B cell (primary cell): Measurements from ENCODE around the gene PDPK1. TPM values are rescaled to one million over a fixed set of nuclear protein-coding genes. Genes with fewer than 3 reads are reported as not detected.
"Not testable (repeated sequence)": the region's sequence is repeated elsewhere in the genome, so short reads cannot be mapped to it uniquely, and the experiment has no call there.

Experiments used
- ATAC-seq: fragments of 200-7000 bp; cut with Tn5 transposase; one replicate; pipeline ENCODE4 v1.10.0; 2021; ENCODE audit warnings: low read depth, mild to moderate bottlenecking, moderate number of reproducible peaks, moderate library complexity
- CTCF ChIA-PET: fragments of 350-600 bp; sonication (Branson Sonifier 250); formaldehyde crosslinking; loops from one replicate; lab custom pipeline; 2021; ENCODE audit warnings: antibody characterized with exemption, inconsistent platforms; lab: Charles Lee
- POLR2A ChIA-PET: fragments of 350-600 bp; sonication (Branson Sonifier 250); formaldehyde crosslinking; loops from one replicate; lab custom pipeline; 2021; ENCODE audit warnings: antibody characterized with exemption; lab: Charles Lee
- DNase-seq: peaks from one replicate; pipeline ENCODE4 v3.0.0; 2013
- H2AFZ ChIP-seq: 2 replicates; pipeline ENCODE4 v1.6.1; 2012; ENCODE audit warnings: mild to moderate bottlenecking, low read depth, low read length; ENCODE audit not compliant: insufficient read depth, poor library complexity, severe bottlenecking
- H3K27ac ChIP-seq, 2 donors: 1 replicate in 1 of 2; 2 replicates in 1 of 2; pipeline ENCODE4 v1.5.1; 2012 to 2013; ENCODE audit warnings: low read length in 2 of 2, mild to moderate bottlenecking in 2 of 2, moderate library complexity in 1 of 2
- H3K27me3 ChIP-seq, 4 experiments: fragments of 200-600 bp in 1 of 4; sonication (generic) in 1 of 4; replicated peaks in 1 of 4; 1 replicate in 2 of 4; 2 replicates in 2 of 4; pipeline versions ENCODE4 v1.6.1 to v1.7.0; 2013 to 2016; ENCODE audit warnings: low read length in 3 of 4, mild to moderate bottlenecking in 2 of 4, mixed read lengths in 1 of 4, moderate library complexity in 1 of 4; ENCODE audit not compliant: insufficient read depth in 4 of 4, control insufficient read depth in 3 of 4; ENCODE audit errors: control extremely low read depth in 1 of 4
- H3K36me3 ChIP-seq, 2 experiments: replicated peaks in 1 of 2; 1 replicate in 1 of 2; 2 replicates in 1 of 2; pipeline versions ENCODE4 v1.6.1 to v1.7.1; 2013; ENCODE audit warnings: low read length in 1 of 2; ENCODE audit not compliant: insufficient read depth in 2 of 2, control insufficient read depth in 1 of 2; ENCODE audit errors: control extremely low read depth in 1 of 2, extremely low read depth in 1 of 2
- H3K4me1 ChIP-seq, 2 donors: fragments of 200-600 bp in 1 of 2; sonication (generic) in 1 of 2; 1 replicate in 1 of 2; 2 replicates in 1 of 2; pipeline versions ENCODE4 v1.5.1 to v1.6.1; 2013 to 2017; ENCODE audit warnings: low read length in 2 of 2; ENCODE audit not compliant: control insufficient read depth in 2 of 2, insufficient read depth in 2 of 2
- H3K4me2 ChIP-seq: replicated peaks from 2 replicates; pipeline ENCODE3; 2012; ENCODE audit warnings: mild to moderate bottlenecking, low read depth, low read length; ENCODE audit not compliant: poor library complexity, severe bottlenecking
- H3K4me3 ChIP-seq, 5 experiments: fragments of 200-600 bp in 1 of 5; sonication (generic) in 1 of 5; 1 replicate in 3 of 5; 2 replicates in 2 of 5; pipeline versions ENCODE4 v1.5.1 to v1.7.0; 2011 to 2016; ENCODE audit warnings: low read length in 4 of 5, mild to moderate bottlenecking in 4 of 5, low read depth in 2 of 5, control low read depth in 1 of 5, moderate library complexity in 1 of 5; ENCODE audit not compliant: insufficient read depth in 1 of 5; ENCODE audit errors: control extremely low read depth in 1 of 5, extremely low read depth in 1 of 5
- H3K79me2 ChIP-seq: fragments of 200-600 bp; sonication (generic); one replicate; pipeline ENCODE4 v1.6.0; 2016; ENCODE audit warnings: low read length; ENCODE audit not compliant: control insufficient read depth, insufficient read depth
- H3K9ac ChIP-seq: fragments of 200-600 bp; sonication (generic); 2 replicates; pipeline ENCODE4 v1.6.1; 2017; ENCODE audit warnings: mild to moderate bottlenecking, low read length, moderate library complexity
- H3K9me3 ChIP-seq, 3 donors: one replicate each; pipeline versions ENCODE4 v1.6.1 to v1.7.1; 2013; ENCODE audit warnings: low read length in 2 of 3; ENCODE audit not compliant: control insufficient read depth in 2 of 3, insufficient read depth in 1 of 3; ENCODE audit errors: control extremely low read depth in 1 of 3
- H4K20me1 ChIP-seq: 2 replicates; pipeline ENCODE4 v1.6.0; 2012; ENCODE audit warnings: mild to moderate bottlenecking, low read length; ENCODE audit not compliant: insufficient read depth, control insufficient read depth, poor library complexity, severe bottlenecking
- H3K27ac Mint-ChIP-seq: one replicate; pipeline ENCODE4 v1.8.0; 2021; ENCODE audit warnings: mixed read lengths
- H3K27me3 Mint-ChIP-seq: one replicate; pipeline ENCODE4 v1.8.0; 2021; ENCODE audit warnings: mixed read lengths
- H3K4me1 Mint-ChIP-seq: one replicate; pipeline ENCODE4 v1.8.0; 2021; ENCODE audit warnings: mixed read lengths
- H3K4me3 Mint-ChIP-seq: one replicate; pipeline ENCODE4 v1.8.0; 2021; ENCODE audit warnings: mixed read lengths
- H3K9me3 Mint-ChIP-seq: one replicate; pipeline ENCODE4 v1.8.0; 2022; ENCODE audit warnings: mixed read lengths; ENCODE audit not compliant: insufficient read depth
- CTCF ChIP-seq: fragments of 200-600 bp; IDR thresholded peaks from one replicate; pipeline ENCODE4 v1.8.0; 2022; ENCODE audit warnings: antibody characterized with exemption, mild to moderate bottlenecking
- WGBS: methylation state at CpG from one replicate; pipeline ENCODE4 v1.1.5; 2013; ENCODE audit warnings: missing lambda C conversion rate; ENCODE audit not compliant: insufficient coverage; 5-methylcytosine and 5-hydroxymethylcytosine counted together
- intact Hi-C: fragments of 100-400 bp; cut with micrococcal nuclease; formaldehyde crosslinking; loops from one replicate; pipeline ENCODE4 v1.10.0; 2022
- polyA plus RNA-seq: library from polyadenylated mRNA; depleted of rRNA; stranded (reverse); fragments of >200 nt; gene quantifications from 2 replicates; pipeline ENCODE4 v1.2.3, GENCODE V29; 2012
- total RNA-seq, 2 donors: library from RNA; stranded (reverse); fragments of 120-200 nt in 1 of 2; gene quantifications; 1 replicate in 1 of 2; 2 replicates in 1 of 2; pipeline versions ENCODE4 v1.2.3 to v1.2.4, GENCODE V29; 2013 to 2022

The PDPK1 gene
- total and polyA plus RNA-seq, 2 donors (not counting 1 experiment from before 2014, with no cell fraction given): 32.5 to 84.1 TPM

DNA sequence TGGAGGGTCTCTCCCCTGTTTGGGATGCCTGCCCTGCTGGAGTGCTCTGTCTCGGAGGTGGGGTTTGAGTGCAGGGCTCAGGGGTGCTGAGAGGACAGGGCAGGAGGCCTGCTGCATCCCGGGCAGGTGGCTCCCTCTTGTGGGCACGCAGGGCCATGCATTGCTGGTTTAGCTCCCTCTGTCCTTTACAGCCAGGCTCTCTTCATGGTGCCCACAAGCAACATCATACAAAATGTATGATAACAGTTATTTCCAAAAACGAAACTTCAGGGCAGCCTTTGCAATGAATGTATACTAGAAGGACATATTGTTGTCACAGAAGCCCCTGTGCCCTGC, 22.9 kb downstream of the PDPK1 start:
- DNase-seq, H3K27me3 Mint-ChIP-seq, H3K27me3 ChIP-seq, H3K4me1 Mint-ChIP-seq, H3K9me3 ChIP-seq, H3K9ac ChIP-seq, H3K27ac Mint-ChIP-seq, H4K20me1 ChIP-seq, H3K27ac ChIP-seq, CTCF ChIA-PET, H3K4me3 ChIP-seq, H2AFZ ChIP-seq, H3K4me2 ChIP-seq, POLR2A ChIA-PET, intact Hi-C loops, H3K36me3 ChIP-seq, H3K4me3 Mint-ChIP-seq, H3K4me1 ChIP-seq, H3K79me2 ChIP-seq, H3K9me3 Mint-ChIP-seq: not testable (repeated sequence)
- peak; percentile 52 for TF ChIP-seq CTCF
- WGBS: no CpG with 5 or more reads among the region's 4 CpGs
- ATAC-seq: peak; percentile 84

GRCh38 chr16:2567506-2567905, 29.7 kb downstream of the PDPK1 start:
- POLR2A ChIA-PET, CTCF ChIA-PET, H3K4me1 Mint-ChIP-seq: not testable (repeated sequence)

DNA sequence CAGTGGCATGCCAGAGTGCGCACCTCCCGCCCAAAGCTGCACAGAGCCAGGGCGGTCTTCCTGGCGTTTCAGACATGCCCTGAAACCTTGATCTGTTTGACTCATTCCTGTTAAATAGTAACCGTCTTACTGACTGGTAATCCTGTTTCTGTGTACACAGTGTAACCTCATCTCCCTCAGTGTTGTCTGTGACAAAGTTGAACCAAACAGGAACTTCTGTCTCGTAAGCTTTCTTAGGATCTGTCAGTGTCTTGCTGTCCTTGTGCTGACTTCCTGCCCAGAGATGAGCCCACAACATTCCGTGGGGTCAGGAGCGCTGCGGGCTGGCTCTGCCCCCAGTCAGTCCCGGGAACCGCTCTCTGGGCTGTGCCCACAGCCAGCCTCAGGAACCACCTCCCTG, 30.8 kb downstream of the PDPK1 start:
- H3K4me3 ChIP-seq, intact Hi-C loops, H3K9ac ChIP-seq, H3K4me3 Mint-ChIP-seq, H2AFZ ChIP-seq, H3K9me3 Mint-ChIP-seq, POLR2A ChIA-PET, H3K27me3 Mint-ChIP-seq, H3K9me3 ChIP-seq, H3K27ac ChIP-seq, H3K4me1 ChIP-seq, H3K4me1 Mint-ChIP-seq, H3K36me3 ChIP-seq, H4K20me1 ChIP-seq, H3K79me2 ChIP-seq, H3K27me3 ChIP-seq, H3K4me2 ChIP-seq, CTCF ChIA-PET, ATAC-seq, H3K27ac Mint-ChIP-seq, DNase-seq: not testable (repeated sequence)
- no CpG with 5 or more reads among the region's 11 CpGs for WGBS

More at GRCh38 chr16:2567506-2567905, 29.7 kb downstream of the PDPK1 start:
- H3K27me3 ChIP-seq, H3K9me3 ChIP-seq, H3K36me3 ChIP-seq, intact Hi-C loops, H3K27me3 Mint-ChIP-seq, H3K4me3 Mint-ChIP-seq, H2AFZ ChIP-seq, H3K27ac ChIP-seq, H3K4me2 ChIP-seq, H3K79me2 ChIP-seq, H4K20me1 ChIP-seq, DNase-seq, H3K9ac ChIP-seq, H3K4me1 ChIP-seq, H3K9me3 Mint-ChIP-seq, H3K27ac Mint-ChIP-seq, ATAC-seq, H3K4me3 ChIP-seq: not testable (repeated sequence)
- WGBS: no CpG with 5 or more reads among the region's 6 CpGs

- CTCF ChIA-PET, H3K27ac Mint-ChIP-seq: not testable (repeated sequence)
Measured at GRCh38 chr16:2572704-2573103, 34.9 kb downstream of the PDPK1 start.

More at GRCh38 chr16:2572704-2573103, 34.9 kb downstream of the PDPK1 start:
- DNase-seq, H3K4me3 Mint-ChIP-seq, H3K36me3 ChIP-seq, H3K9ac ChIP-seq, intact Hi-C loops, H2AFZ ChIP-seq, H3K4me3 ChIP-seq, H3K27me3 Mint-ChIP-seq, H3K9me3 ChIP-seq, H3K4me2 ChIP-seq, H3K4me1 ChIP-seq, H3K27ac ChIP-seq, H3K4me1 Mint-ChIP-seq, H3K27me3 ChIP-seq, H4K20me1 ChIP-seq, H3K9me3 Mint-ChIP-seq, POLR2A ChIA-PET, H3K79me2 ChIP-seq: not testable (repeated sequence)
- ATAC-seq: peak; percentile 60
- WGBS: no CpG with 5 or more reads among the region's 6 CpGs
